ENCODE results near the gene MAMSTR. TPM values are rescaled to one million over a fixed set of nuclear protein-coding genes. Genes with fewer than 3 reads are reported as not detected.

MAMSTR gene
- total and polyA plus RNA-seq, 9 of the 15 experiments (the other 6 are each of a cell fraction or from before 2014, with no cell fraction given) = 0.08 to 1.00 (median 0.40) TPM; not detected in 1

GRCh38 chr19:48738557-48739403 is 19.3 kb upstream of the MAMSTR start (continued):
- TF ChIP-seq CEBPG (CRISPR knock-in tag; IDR thresholded peaks at IDR 0.05) (0 out of 2 replicates have a peak, but pooled peaks have one; percentile 9), CEBPG (tag; conservative IDR thresholded peaks at IDR 0.05 in 1 of 2, IDR thresholded peaks at IDR 0.05 in 1 of 2) (no peak), RFX7 (CRISPR knock-in tag; IDR thresholded peaks at IDR 0.05) (no peak), ZNF668 (CRISPR knock-in tag; IDR thresholded peaks at IDR 0.05) (peak; percentile 70; the same call in 1 of the 2 replicates), L3MBTL2 (IDR thresholded peaks at IDR 0.05) (peak; percentile 98), ZNF253 (CRISPR knock-in tag; conservative IDR thresholded peaks at IDR 0.05) (no peak), NR3C1 (CRISPR knock-in tag; IDR thresholded peaks at IDR 0.05) (no peak), SRSF7 (optimal IDR thresholded peaks at IDR 0.05; ENCODE audit: low read depth, low read length) (no peak), FOXP1 (CRISPR knock-in tag; IDR thresholded peaks at IDR 0.05) (0 out of 2 replicates have a peak, but pooled peaks have one; percentile 65), ZFX (CRISPR knock-in tag; IDR thresholded peaks at IDR 0.05) (peak; percentile 63), CGGBP1 (CRISPR knock-in tag; IDR thresholded peaks at IDR 0.05) (no peak), KDM5B (IDR thresholded peaks at IDR 0.05; ENCODE audit: insufficient replicate concordance, low read depth, low read length) (no peak), DACH1 (IDR thresholded peaks at IDR 0.05; ENCODE audit: partially characterized antibody) (no peak), CCNT2 (IDR thresholded peaks at IDR 0.05; ENCODE audit: borderline replicate concordance, extremely low read depth, insufficient read length, low read depth, low read length) (peak; percentile 87), ZNF740 (CRISPR knock-in tag; IDR thresholded peaks at IDR 0.05) (0 out of 2 replicates have a peak, but pooled peaks have one; percentile 46), ZNF740 (tag; IDR thresholded peaks at IDR 0.05) (no peak), ELF4 (CRISPR knock-in tag; IDR thresholded peaks at IDR 0.05) (peak; percentile 71; the same call in 1 of the 2 replicates), SIX5 (IDR thresholded peaks at IDR 0.05; ENCODE audit: borderline replicate concordance in 1 of 2, insufficient read depth in 1 of 2, low read depth in 1 of 2, low read length in 2 of 2) (no peak), LARP7 (IDR thresholded peaks at IDR 0.05) (no peak), XRCC3 (IDR thresholded peaks at IDR 0.05) (no peak), NR4A1 (CRISPR knock-in tag; IDR thresholded peaks at IDR 0.05) (peak; percentile 79; the same call in 1 of the 2 replicates), NR4A1 (tag; IDR thresholded peaks at IDR 0.05) (peak; percentile 77), GMEB1 (CRISPR knock-in tag; IDR thresholded peaks at IDR 0.05) (peak; percentile 72), KLF13 (tag; IDR thresholded peaks at IDR 0.05; ENCODE audit: borderline replicate concordance, low read depth) (no peak), MXD1 (CRISPR knock-in tag; IDR thresholded peaks at IDR 0.05; ENCODE audit: borderline replicate concordance, poor library complexity, severe bottlenecking) (no peak)

Data from K562 (cell line).